Cardiac muscle cell (in vitro differentiated cells and primary cell): ENCODE results near the gene TRA2A. TPM values are rescaled to one million over a fixed set of nuclear protein-coding genes. Genes with fewer than 3 reads are reported as not detected.

Experiments used
- DNase-seq, 2 donors: peaks; one replicate each; pipeline versions ENCODE4 v3.0.0 to v3.0.0-alpha.2; 2010 to 2017; ENCODE audit warnings: low read depth in 1 of 2, low spot score in 1 of 2
- H3K27ac ChIP-seq: fragments of 200-600 bp; sonication (generic); 2 replicates; pipeline ENCODE4 v1.5.1; 2016
- H3K27me3 ChIP-seq: fragments of 200-600 bp; sonication (generic); 2 replicates; pipeline ENCODE4 v1.6.0; 2016; ENCODE audit warnings: control low read depth
- H3K36me3 ChIP-seq: fragments of 200-600 bp; sonication (generic); 2 replicates; pipeline ENCODE4 v1.5.1; 2016; ENCODE audit warnings: control low read depth
- H3K4me1 ChIP-seq: fragments of 200-600 bp; sonication (generic); 2 replicates; pipeline ENCODE4 v1.8.1; 2017; ENCODE audit warnings: low read depth, mild to moderate bottlenecking, mixed run types
- H3K4me3 ChIP-seq: fragments of 200-600 bp; sonication (generic); 2 replicates; pipeline ENCODE4 v1.5.1; 2016; ENCODE audit warnings: mild to moderate bottlenecking
- H3K9me3 ChIP-seq: fragments of 200-600 bp; sonication (generic); 2 replicates; pipeline ENCODE4 v1.5.1; 2017; ENCODE audit warnings: low read depth, mild to moderate bottlenecking, control low read depth
- polyA plus RNA-seq: library from polyadenylated mRNA; unstranded; fragments of >200 nt; fragmentation: Nextera tagmentation; extraction: Ambion mirVana; gene quantifications from 2 replicates; pipeline ENCODE4 v1.2.1, GENCODE V29; 2016
- total RNA-seq: library from RNA; depleted of rRNA; stranded (reverse); fragments of >200 nt; gene quantifications from 2 replicates; pipeline ENCODE4 v1.2.3, GENCODE V29; 2016
- TF ChIP-seq, protein P1 (sequence below): IDR thresholded peaks from 2 replicates; pipeline ENCODE4 v1.5.1; 2012; ENCODE audit warnings: low read depth, mild to moderate bottlenecking, low read length

TRA2A gene
- total and polyA plus RNA-seq, 2 experiments from 2014 or later, result 47.4 to 68.7 TPM

DNA sequence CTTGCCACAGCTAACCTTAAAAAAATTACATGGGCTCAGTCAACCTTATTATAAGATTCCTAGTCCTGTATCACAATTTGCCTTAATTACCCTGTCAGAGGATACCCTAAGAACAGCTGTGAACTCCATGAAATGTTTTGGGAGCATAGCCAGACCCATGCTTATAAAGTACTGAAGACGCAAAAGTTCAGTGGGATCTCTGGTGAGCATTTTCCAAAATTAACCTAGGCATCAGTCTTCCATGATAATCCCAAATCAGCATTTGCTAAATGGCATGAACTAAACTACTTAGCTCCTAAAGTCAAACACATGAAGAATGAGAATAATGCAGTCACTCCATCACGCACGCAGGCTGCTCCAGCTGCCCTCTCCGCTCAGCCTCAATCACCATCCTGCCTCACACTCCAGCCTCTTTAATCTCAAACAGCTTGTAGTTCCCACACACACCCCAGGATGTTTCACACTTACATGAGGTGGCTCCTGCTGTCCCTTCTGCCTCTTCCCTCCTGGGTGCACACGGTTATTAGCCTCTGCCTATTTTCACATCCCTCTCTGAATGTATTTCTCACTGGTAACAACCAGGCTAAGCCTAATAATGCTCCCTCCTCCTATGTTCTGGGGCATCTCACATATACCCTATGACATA lies 76.8 kb downstream of the TRA2A start:
- TF ChIP-seq, protein P1, sequence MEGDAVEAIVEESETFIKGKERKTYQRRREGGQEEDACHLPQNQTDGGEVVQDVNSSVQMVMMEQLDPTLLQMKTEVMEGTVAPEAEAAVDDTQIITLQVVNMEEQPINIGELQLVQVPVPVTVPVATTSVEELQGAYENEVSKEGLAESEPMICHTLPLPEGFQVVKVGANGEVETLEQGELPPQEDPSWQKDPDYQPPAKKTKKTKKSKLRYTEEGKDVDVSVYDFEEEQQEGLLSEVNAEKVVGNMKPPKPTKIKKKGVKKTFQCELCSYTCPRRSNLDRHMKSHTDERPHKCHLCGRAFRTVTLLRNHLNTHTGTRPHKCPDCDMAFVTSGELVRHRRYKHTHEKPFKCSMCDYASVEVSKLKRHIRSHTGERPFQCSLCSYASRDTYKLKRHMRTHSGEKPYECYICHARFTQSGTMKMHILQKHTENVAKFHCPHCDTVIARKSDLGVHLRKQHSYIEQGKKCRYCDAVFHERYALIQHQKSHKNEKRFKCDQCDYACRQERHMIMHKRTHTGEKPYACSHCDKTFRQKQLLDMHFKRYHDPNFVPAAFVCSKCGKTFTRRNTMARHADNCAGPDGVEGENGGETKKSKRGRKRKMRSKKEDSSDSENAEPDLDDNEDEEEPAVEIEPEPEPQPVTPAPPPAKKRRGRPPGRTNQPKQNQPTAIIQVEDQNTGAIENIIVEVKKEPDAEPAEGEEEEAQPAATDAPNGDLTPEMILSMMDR, result no peak
- DNase-seq, result no peak
- peaks cover 11% of the 10 kb centered on the region for H3K4me1 ChIP-seq

More for the DNA sequence above, 76.8 kb downstream of the TRA2A start:
- no peak overlapping the region for H3K4me3 ChIP-seq
- no peaks in the 10 kb centered on the region for H3K36me3 ChIP-seq
- H3K27ac ChIP-seq, result no peak overlapping the region
- no peaks in the 10 kb centered on the region for H3K27me3 ChIP-seq
- H3K9me3 ChIP-seq, result no peaks in the 10 kb centered on the region

Other genes with a start within 250 kb of the TRA2A start
- 72.7 and 99.5 TPM in 2 replicates for gene MALSU1, start 232.6 kb downstream of the TRA2A start, total RNA-seq
- 86.7 and 111 TPM in 2 replicates for gene MALSU1, start 232.6 kb downstream of the TRA2A start, polyA plus RNA-seq
- gene IGF2BP3, start 61.5 kb downstream of the TRA2A start, total RNA-seq, result 44.9 and 59.3 TPM in 2 replicates
- gene IGF2BP3, start 61.5 kb downstream of the TRA2A start, polyA plus RNA-seq, result 30.5 and 45.5 TPM in 2 replicates
- gene CCDC126, start 65.4 kb upstream of the TRA2A start, total RNA-seq, result 3.9 and 7.6 TPM in 2 replicates
- gene CCDC126, start 65.4 kb upstream of the TRA2A start, polyA plus RNA-seq, result 8.7 and 10.5 TPM in 2 replicates
- 6.5 and 8.3 TPM in 2 replicates for gene FAM221A, start 148.2 kb upstream of the TRA2A start, total RNA-seq
- 7.1 and 10.0 TPM in 2 replicates for gene FAM221A, start 148.2 kb upstream of the TRA2A start, polyA plus RNA-seq
- 0.04 and 0.06 TPM in 2 replicates for gene STK31, start 178.2 kb upstream of the TRA2A start, total RNA-seq
- 0.06 TPM in 1 of 2 replicates, not detected in the other for gene STK31, start 178.2 kb upstream of the TRA2A start, polyA plus RNA-seq